HUES64 (cell line): ENCODE measurements around the gene CDK11B.

Source experiments
- H3K27ac ChIP-seq: 2 replicates; pipeline ENCODE4 v1.7.0; 2013; ENCODE audit warnings: low read depth, low read length, inconsistent platforms
- H3K27me3 ChIP-seq: 2 replicates; pipeline ENCODE4 v1.6.1; 2013; ENCODE audit warnings: mild to moderate bottlenecking, low read length; ENCODE audit not compliant: insufficient read depth
- H3K36me3 ChIP-seq: 2 replicates; pipeline ENCODE4 v1.6.1; 2013; ENCODE audit warnings: mild to moderate bottlenecking, low read length; ENCODE audit not compliant: insufficient read depth
- H3K4me1 ChIP-seq: 2 replicates; pipeline ENCODE4 v1.6.1; 2013; ENCODE audit warnings: mild to moderate bottlenecking, low read length, moderate library complexity; ENCODE audit not compliant: insufficient read depth
- H3K4me3 ChIP-seq: 2 replicates; pipeline ENCODE4 v1.5.1; 2013; ENCODE audit warnings: mild to moderate bottlenecking, low read length, moderate library complexity
- H3K9ac ChIP-seq: 2 replicates; pipeline ENCODE4 v1.6.1; 2013; ENCODE audit warnings: mild to moderate bottlenecking, low read depth, low read length
- H3K9me3 ChIP-seq: 2 replicates; pipeline ENCODE4 v1.6.1; 2013; ENCODE audit warnings: low read depth, low read length; ENCODE audit not compliant: insufficient read depth
- WGBS: fragments of 150-250, 120-280 bp; methylation state at CpG from one replicate; pipeline ENCODE4 v1.1.7; 2013; ENCODE audit warnings: missing lambda C conversion rate; 5-methylcytosine and 5-hydroxymethylcytosine counted together

Gene CDK11B

DNA sequence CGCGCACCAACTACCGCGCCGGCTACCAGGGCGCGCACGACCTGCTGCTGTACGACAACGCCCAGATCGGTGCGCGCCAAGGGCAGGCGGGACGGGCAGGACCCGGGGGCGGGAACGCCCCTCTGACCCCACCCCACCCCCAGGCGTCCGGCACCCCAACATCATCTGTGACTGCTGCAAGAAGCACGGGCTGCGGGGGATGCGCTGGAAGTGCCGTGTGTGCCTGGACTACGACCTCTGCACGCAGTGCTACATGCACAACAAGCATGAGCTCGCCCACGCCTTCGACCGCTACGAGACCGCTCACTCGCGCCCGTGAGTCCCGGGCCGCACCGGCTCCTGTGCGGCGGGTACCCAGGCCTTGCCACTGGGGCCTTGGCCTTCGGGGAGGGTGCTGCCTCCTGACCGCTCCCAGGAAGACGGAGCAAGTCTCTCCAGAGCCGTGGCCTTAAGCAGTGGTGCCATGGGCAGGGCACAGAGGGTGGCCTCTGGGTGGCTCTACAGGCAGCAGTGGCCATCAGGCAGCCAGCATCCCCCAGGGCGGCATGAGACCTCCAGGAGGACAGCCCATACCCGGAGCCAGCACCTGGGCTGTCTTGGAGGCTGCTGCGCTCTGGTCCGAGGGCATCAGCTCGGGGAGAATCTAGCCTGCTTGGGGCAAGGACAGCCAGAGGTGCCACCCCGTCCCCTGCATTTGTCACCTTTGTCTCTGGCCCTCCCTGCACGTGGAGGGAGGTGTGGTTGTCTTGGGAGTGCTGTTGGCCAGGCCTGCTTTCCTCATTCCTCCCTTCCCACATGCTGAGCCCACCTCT, 35.0 kb downstream of the CDK11B start:
- 95% methylated on average over 50 of the region's 51 CpGs for WGBS
- no peaks in the 10 kb centered on the region for H3K9me3 ChIP-seq
- no peaks in the 10 kb centered on the region for H3K27me3 ChIP-seq
- H3K4me1 ChIP-seq = no peaks in the 10 kb centered on the region
- H3K36me3 ChIP-seq = no peaks in the 10 kb centered on the region
- H3K27ac ChIP-seq = no peak overlapping the region
- no peak overlapping the region for H3K4me3 ChIP-seq
- H3K9ac ChIP-seq = no peak overlapping the region

DNA sequence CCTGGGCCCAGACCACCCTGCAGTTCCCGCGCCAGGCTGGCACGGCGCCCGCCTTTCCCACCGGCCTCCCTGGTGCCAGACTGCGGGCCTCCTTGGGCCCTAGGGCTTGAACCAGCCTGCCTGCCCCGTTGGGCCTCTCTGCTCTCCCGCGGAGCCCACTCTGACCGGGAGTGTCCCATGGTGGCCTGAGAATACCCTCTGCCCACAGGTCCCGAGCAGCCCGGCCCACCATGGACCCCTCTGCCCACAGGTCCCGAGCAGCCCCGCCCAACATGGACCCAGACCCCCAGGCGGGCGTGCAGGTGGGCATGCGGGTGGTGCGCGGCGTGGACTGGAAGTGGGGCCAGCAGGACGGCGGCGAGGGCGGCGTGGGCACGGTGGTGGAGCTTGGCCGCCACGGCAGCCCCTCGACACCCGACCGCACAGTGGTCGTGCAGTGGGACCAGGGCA, 35.6 kb downstream of the CDK11B start:
- no peaks in the 10 kb centered on the region for H3K9me3 ChIP-seq
- no peak overlapping the region for H3K4me3 ChIP-seq
- WGBS = 96% methylated on average over 33 of the region's 33 CpGs
- H3K27me3 ChIP-seq = no peaks in the 10 kb centered on the region
- no peak overlapping the region for H3K27ac ChIP-seq
- no peak overlapping the region for H3K9ac ChIP-seq
- H3K36me3 ChIP-seq = no peaks in the 10 kb centered on the region; the same call in 1 of the 2 replicates
- no peaks in the 10 kb centered on the region for H3K4me1 ChIP-seq

DNA sequence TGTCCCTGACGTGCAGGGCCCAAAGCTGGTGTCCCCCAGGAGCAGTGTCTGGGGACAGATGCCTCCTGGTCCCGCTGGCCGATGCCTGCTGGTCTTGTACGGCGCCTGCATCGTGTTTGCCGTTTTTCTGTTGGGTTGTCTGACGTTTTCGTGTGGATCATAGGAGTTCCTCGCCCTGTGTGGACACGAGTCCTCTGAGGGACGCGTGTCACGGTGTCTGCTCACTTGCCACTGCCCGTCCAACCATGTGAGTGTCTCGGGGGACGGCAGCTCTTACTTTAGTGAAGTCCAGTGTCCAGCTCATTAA, 36.1 kb downstream of the CDK11B start:
- Histone ChIP-seq H3K27me3 (no peaks in the 10 kb centered on the region), H3K9me3 (no peaks in the 10 kb centered on the region), H3K4me3 (no peak overlapping the region), H3K36me3 (peaks cover 2% of the 10 kb centered on the region; the same call in 1 of the 2 replicates), H3K27ac (no peak overlapping the region), H3K9ac (no peak overlapping the region), H3K4me1 (no peaks in the 10 kb centered on the region)
- 95% methylated on average over 17 of the region's 17 CpGs for WGBS

DNA sequence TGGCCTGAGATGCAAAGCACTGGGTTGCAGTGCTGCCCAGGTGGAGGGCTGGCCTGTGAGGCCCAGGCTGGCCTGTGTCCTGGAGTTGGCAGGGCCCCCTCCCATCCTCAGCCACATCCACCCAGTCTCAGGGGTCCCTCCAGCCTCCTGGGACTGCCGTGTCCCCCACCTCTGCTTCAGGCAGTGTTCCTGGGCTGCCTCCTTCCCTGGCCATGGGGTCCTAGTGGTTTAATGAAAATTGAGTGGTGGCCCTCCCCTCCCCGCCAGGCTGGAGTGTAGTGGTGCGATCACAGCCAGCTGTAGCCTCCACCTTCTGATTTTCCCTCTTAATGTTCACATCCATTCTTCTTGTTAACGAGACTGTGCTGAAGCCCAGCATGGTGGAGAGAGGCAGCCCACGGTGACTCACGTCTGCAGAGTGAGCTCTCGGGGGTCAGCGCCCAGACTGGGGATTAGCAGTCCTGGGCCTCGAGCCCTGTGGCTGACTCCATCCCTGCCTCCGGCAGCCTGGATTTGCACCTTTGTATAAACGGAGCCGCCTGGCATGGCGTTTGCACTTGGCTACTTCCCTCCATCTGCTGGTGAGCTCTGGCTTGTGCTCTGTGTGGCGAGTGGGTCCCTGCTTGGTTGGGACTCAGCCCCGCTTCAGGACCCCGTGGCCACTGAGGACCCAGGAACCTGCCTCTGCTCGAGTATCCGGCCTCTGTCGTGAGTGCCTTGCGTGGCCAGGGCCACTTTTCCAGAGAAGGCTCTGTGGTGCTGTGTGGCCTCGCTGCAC, 36.6 kb downstream of the CDK11B start:
- Histone ChIP-seq H3K27ac (no peak overlapping the region), H3K4me1 (no peaks in the 10 kb centered on the region), H3K4me3 (no peak overlapping the region), H3K27me3 (no peaks in the 10 kb centered on the region), H3K9ac (0 out of 2 replicates have a peak overlapping the region, but pooled peaks have one; percentile 1), H3K9me3 (no peaks in the 10 kb centered on the region), H3K36me3 (peaks cover 4% of the 10 kb centered on the region; the same call in 1 of the 2 replicates)
- 87% methylated on average over 20 of the region's 21 CpGs for WGBS

DNA sequence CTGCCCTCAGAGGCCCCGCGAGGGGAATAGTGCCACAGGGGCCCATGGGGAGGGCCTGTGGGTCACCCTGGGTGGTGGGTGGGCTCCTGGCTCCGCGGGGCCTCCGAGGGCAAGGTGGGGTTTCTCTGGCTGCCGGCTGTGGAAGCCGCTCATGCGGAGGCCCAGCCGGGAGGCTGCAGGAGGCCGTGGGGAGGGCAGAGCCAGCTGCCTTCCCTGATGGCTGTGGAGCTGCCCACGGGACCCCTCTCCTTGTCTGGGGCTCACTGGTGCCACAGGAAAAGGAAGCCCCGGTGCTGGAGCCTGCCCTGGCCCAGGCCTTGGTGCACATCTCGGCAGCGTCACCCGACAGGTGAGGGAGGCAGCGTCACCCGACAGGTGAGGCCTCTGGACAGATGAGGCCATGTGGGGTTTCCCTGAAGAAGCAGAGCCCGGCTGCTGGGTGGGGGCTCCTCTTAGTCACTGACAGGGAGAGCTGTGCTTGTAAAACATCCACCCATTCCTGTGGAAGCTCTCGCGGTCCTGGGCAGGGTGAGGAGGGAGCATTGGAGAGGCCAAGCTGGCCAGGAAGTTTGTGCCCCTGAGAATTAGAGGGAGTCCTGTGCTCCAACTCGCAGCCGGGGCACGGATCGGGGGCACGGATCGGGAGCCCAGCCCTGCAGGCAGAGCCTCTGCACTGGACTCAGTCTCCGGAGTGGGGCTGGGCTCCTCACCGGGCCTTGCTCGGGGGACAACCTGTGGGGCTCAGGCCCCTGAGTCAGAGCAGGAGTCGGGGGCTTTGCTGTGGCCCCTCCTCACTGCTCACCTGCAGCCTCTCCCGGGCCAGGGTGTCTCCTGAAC, 37.4 kb downstream of the CDK11B start:
- Histone ChIP-seq H3K27ac (no peak overlapping the region), H3K9me3 (no peaks in the 10 kb centered on the region), H3K9ac (0 out of 2 replicates have a peak overlapping the region, but pooled peaks have one; percentile 1), H3K27me3 (no peaks in the 10 kb centered on the region), H3K4me1 (no peaks in the 10 kb centered on the region), H3K4me3 (no peak overlapping the region), H3K36me3 (peaks cover 4% of the 10 kb centered on the region; the same call in 1 of the 2 replicates)
- WGBS = 93% methylated on average over 31 of the region's 31 CpGs

DNA sequence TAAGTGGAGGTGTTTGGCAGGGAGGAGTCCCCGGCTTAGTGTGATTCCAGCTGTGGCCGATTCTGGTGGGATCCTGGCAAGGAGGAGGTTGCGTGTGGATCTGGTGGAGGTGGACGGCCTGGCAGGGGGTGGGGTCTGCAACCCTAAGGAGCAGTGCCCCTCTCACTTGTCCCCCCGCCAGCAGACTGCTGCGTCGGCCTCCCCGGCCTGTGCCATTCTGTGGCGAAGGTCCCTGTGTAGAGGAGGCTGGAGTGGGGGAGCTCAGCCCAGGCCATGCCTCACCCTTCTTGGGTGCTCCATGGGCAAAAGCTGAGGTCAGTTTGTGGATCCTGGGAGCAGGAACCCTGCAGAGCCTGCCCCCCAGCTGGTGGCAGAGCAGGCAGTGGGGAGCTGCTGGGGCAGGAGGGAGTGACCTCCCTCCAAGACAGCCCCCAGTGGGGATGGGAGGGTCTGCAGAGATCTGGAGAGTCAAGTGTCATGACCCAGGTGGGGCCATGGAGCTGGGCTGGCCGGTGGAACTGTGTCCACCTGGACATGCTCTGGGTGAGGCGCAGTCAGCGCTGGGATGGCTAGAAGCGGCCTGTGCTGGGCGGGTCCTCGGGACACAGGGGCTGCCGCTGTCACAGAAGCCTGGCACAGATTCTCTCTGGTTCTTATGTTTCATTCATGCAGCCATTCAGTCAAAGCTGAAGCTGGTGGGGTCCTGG, 38.2 kb downstream of the CDK11B start:
- Histone ChIP-seq H3K36me3 (peaks cover 4% of the 10 kb centered on the region; the same call in 1 of the 2 replicates), H3K27me3 (no peaks in the 10 kb centered on the region), H3K9ac (no peak overlapping the region), H3K9me3 (no peaks in the 10 kb centered on the region), H3K4me1 (no peaks in the 10 kb centered on the region), H3K27ac (no peak overlapping the region), H3K4me3 (no peak overlapping the region)
- 92% methylated on average over 16 of the region's 16 CpGs for WGBS

DNA sequence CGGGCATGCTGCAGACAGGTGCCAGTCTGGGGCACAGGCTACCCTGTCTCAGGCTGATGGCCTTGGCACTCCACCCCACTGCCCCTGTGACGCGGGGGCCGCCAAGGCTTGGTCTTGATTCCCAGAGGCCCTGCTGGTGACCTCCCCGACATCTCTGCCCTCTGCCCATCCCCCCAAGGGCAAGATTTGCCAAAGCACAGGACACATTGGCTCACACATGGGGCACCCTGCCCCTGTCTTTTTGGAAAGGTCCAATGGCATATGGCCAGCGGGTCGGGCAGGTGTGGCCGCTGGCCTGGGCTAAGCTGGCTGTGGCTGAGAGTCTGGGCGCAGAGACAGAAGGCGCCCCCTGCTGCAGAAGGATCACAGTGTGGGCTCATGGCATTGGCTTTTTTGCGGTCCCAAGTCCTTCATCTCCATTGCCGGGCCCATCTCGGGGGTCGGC, 38.9 kb downstream of the CDK11B start:
- Histone ChIP-seq H3K4me3 (no peak overlapping the region), H3K9ac (no peak overlapping the region), H3K9me3 (no peaks in the 10 kb centered on the region), H3K27ac (no peak overlapping the region), H3K36me3 (peaks cover 4% of the 10 kb centered on the region; the same call in 1 of the 2 replicates), H3K4me1 (no peaks in the 10 kb centered on the region), H3K27me3 (no peaks in the 10 kb centered on the region)
- WGBS = 81% methylated on average over 14 of the region's 14 CpGs

DNA sequence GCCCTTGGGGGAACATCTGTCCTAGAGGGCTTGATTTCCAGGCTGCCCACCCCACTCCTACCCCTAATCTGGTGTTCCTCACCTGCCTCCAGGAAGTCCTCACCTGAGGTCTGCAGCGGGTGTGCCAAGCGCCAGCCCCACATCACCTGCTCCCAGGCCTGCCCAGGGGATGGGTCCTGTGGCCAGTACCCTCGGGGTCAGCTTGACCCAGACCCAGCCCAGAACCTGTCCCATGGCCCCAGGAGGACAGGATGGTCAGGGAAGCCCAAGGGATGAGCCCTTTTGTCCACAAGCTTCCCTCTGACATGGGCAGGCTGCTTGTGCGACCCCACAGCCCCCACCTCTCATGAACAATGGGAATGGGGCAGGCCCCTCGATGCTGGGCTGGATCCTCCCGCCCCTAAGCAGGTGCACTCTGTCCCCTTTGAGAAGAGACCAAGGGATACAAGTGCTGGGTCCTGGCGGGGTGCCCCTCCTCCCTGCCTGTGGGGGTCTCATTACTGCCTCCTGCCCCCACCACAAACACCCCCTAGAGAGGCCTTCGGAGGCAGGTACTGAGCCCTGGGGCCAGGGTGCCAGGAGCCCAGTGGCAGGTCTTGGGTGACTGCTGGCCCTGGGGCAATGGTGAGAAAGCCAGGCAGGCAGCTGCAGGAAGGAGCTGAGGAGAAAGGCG, 40.3 kb downstream of the CDK11B start:
- no peaks in the 10 kb centered on the region for H3K27me3 ChIP-seq
- H3K9ac ChIP-seq = no peak overlapping the region
- peaks cover 4% of the 10 kb centered on the region; the same call in 1 of the 2 replicates for H3K36me3 ChIP-seq
- H3K4me1 ChIP-seq = peaks cover 6% of the 10 kb centered on the region; the same call in 1 of the 2 replicates
- H3K4me3 ChIP-seq = no peak overlapping the region
- no peak overlapping the region for H3K27ac ChIP-seq
- H3K9me3 ChIP-seq = no peaks in the 10 kb centered on the region
- WGBS = 86% methylated on average over 9 of the region's 9 CpGs

DNA sequence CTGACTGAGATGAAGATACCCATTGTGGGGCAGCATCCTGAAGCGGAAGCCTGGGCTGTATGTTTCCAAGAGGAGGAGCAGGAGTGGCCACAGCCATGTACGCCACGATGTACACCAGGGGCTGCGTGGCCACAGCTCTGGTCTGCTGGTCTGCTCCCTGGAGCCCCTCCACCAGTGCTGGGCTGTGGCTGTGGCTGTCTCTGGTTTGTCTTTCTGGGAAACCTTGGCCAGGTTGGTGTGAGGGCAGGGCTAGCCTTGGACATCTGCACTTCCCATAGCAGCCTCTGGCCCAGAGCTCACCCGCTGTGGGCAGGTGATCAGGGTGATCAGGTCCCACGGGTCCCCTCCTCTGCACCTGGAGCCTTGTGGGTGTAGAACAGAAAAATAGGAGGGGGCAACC, 40.9 kb downstream of the CDK11B start:
- Histone ChIP-seq H3K4me3 (no peak overlapping the region), H3K36me3 (peaks cover 4% of the 10 kb centered on the region; the same call in 1 of the 2 replicates), H3K27me3 (no peaks in the 10 kb centered on the region), H3K9me3 (no peaks in the 10 kb centered on the region), H3K27ac (no peak overlapping the region), H3K9ac (no peak overlapping the region), H3K4me1 (peaks cover 6% of the 10 kb centered on the region; the same call in 1 of the 2 replicates)
- 95% methylated on average over 6 of the region's 6 CpGs for WGBS

DNA sequence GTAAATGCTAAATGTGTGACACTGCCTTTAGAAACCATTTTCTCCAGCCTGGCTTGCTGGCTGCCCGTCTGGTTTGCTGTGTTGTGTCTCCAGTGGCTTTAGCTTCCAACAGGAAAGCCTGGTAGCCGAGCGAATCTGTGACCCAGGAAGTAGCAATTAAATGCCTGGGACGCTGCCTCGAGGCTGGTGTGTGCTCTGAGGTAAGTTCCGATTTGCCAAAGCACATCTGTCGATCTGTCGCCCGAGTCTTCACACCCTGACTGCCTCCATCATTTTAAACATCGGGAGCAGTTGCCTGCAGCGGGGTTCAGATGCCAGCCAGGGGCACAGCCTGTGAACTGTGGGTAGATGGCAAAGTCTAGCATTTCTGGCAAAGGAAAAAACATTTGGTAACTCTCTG, 41.3 kb downstream of the CDK11B start:
- H3K36me3 ChIP-seq = peaks cover 4% of the 10 kb centered on the region; the same call in 1 of the 2 replicates
- 91% methylated on average over 11 of the region's 11 CpGs for WGBS
- H3K27ac ChIP-seq = no peak overlapping the region
- no peaks in the 10 kb centered on the region for H3K27me3 ChIP-seq
- H3K4me3 ChIP-seq = no peak overlapping the region
- no peak overlapping the region for H3K9ac ChIP-seq
- H3K4me1 ChIP-seq = peaks cover 6% of the 10 kb centered on the region; the same call in 1 of the 2 replicates
- no peaks in the 10 kb centered on the region for H3K9me3 ChIP-seq
